HEK293 (cell line): ENCODE data around the gene CCDC9B.

ENCODE experiments used
- CTCF ChIA-PET: fragments of 350-600 bp; formaldehyde crosslinking; extraction: SDS; loops from one replicate; lab custom pipeline; 2021; ENCODE audit warnings: antibody characterized with exemption; lab: Yijun Ruan, JAX
- POLR2A ChIA-PET: fragments of 300-600 bp; formaldehyde crosslinking; extraction: SDS; loops from one replicate; lab custom pipeline; 2020; ENCODE audit warnings: antibody characterized with exemption, inconsistent platforms; lab: Yijun Ruan, JAX
- H3K27ac ChIP-seq: fragments of 200-500 bp; sonication (Bioruptor generic); 2 replicates; pipeline ENCODE4 v1.5.1; 2014; ENCODE audit warnings: low read depth, low read length, control low read depth, inconsistent platforms; ENCODE audit errors: extremely low read depth
- H3K36me3 ChIP-seq, 2 experiments: fragments of 200-500 bp in 1 of 2; sonication (Bioruptor generic) in 1 of 2; 1 replicate in 1 of 2; 2 replicates in 1 of 2; pipeline ENCODE4 v1.5.1; 2014 to 2017; ENCODE audit warnings: inconsistent platforms in 2 of 2, low read length in 2 of 2; ENCODE audit not compliant: control insufficient read depth in 2 of 2, insufficient read depth in 1 of 2
- H3K4me1 ChIP-seq: fragments of 200-500 bp; sonication (Bioruptor generic); 2 replicates; pipeline ENCODE4 v1.5.1; 2014; ENCODE audit warnings: mild to moderate bottlenecking, low read length, inconsistent platforms; ENCODE audit not compliant: control insufficient read depth, insufficient read depth
- H3K4me3 ChIP-seq: 2 replicates; pipeline ENCODE4 v1.5.1; 2011; ENCODE audit warnings: low read depth, mild to moderate bottlenecking, control low read depth, low read length, moderate library complexity
- H3K9me3 ChIP-seq: fragments of 200-500 bp; sonication (Bioruptor generic); 2 replicates; pipeline ENCODE4 v1.5.1; 2014; ENCODE audit warnings: low read depth, low read length, inconsistent platforms; ENCODE audit not compliant: control insufficient read depth, insufficient read depth
- MYNN ChIP-seq: fragments of 450-650 bp; formaldehyde crosslinking; IDR thresholded peaks from 2 replicates; pipeline ENCODE4 v1.5.1; 2016; ENCODE audit warnings: missing biosample characterization, missing genetic modification characterization, borderline replicate concordance
- SCRT2 ChIP-seq: fragments of 450-650 bp; formaldehyde crosslinking; IDR thresholded peaks from 2 replicates; pipeline ENCODE4 v1.5.1; 2016; ENCODE audit warnings: missing biosample characterization, missing genetic modification characterization
- TCF7L2 ChIP-seq: IDR thresholded peaks from 2 replicates; pipeline ENCODE4 v1.6.1; 2011; ENCODE audit warnings: low read depth, mild to moderate bottlenecking, inconsistent platforms, low read length, moderate library complexity, borderline replicate concordance
- ZBTB6 ChIP-seq: fragments of 450-650 bp; formaldehyde crosslinking; IDR thresholded peaks from 2 replicates; pipeline ENCODE4 v1.5.1; 2017; ENCODE audit warnings: missing biosample characterization, missing genetic modification characterization
- ZNF146 ChIP-seq: fragments of 450-650 bp; formaldehyde crosslinking; IDR thresholded peaks from 2 replicates; pipeline ENCODE4 v1.5.1; 2016; ENCODE audit warnings: missing biosample characterization, missing genetic modification characterization
- ZNF148 ChIP-seq: fragments of 450-650 bp; formaldehyde crosslinking; IDR thresholded peaks from 2 replicates; pipeline ENCODE4 v1.5.0; 2017; ENCODE audit warnings: missing biosample characterization, missing genetic modification characterization, borderline replicate concordance
- ZNF157 ChIP-seq: fragments of 450-650 bp; formaldehyde crosslinking; IDR thresholded peaks from 2 replicates; pipeline ENCODE4 v1.5.1; 2016; ENCODE audit warnings: missing biosample characterization, missing genetic modification characterization
- ZNF169 ChIP-seq: fragments of 450-650 bp; formaldehyde crosslinking; IDR thresholded peaks from 2 replicates; pipeline ENCODE4 v1.5.1; 2016; ENCODE audit warnings: missing biosample characterization, missing genetic modification characterization
- ZNF248 ChIP-seq: fragments of 450-650 bp; formaldehyde crosslinking; IDR thresholded peaks from 2 replicates; pipeline ENCODE4 v1.5.1; 2017; ENCODE audit warnings: missing biosample characterization, missing genetic modification characterization
- ZNF335 ChIP-seq: fragments of 450-650 bp; formaldehyde crosslinking; conservative IDR thresholded peaks from 2 replicates; pipeline ENCODE4 v1.5.1; 2016; ENCODE audit warnings: missing biosample characterization, missing genetic modification characterization
- ZNF654 ChIP-seq: fragments of 450-650 bp; formaldehyde crosslinking; IDR thresholded peaks from 2 replicates; pipeline ENCODE4 v1.5.1; 2016; ENCODE audit warnings: low read depth, missing biosample characterization, missing genetic modification characterization
- ZNF670 ChIP-seq: fragments of 450-650 bp; formaldehyde crosslinking; IDR thresholded peaks from 2 replicates; pipeline ENCODE4 v1.5.1; 2016; ENCODE audit warnings: missing biosample characterization, missing genetic modification characterization, low read depth
- ZNF707 ChIP-seq: fragments of 450-650 bp; formaldehyde crosslinking; IDR thresholded peaks from 2 replicates; pipeline ENCODE4 v1.5.1; 2016; ENCODE audit warnings: missing biosample characterization, missing genetic modification characterization
- ZSCAN18 ChIP-seq: fragments of 450-650 bp; formaldehyde crosslinking; IDR thresholded peaks from 2 replicates; pipeline ENCODE4 v1.5.1; 2016; ENCODE audit warnings: missing biosample characterization, missing genetic modification characterization

CCDC9B gene

GRCh38 chr15:40306371-40306770 is 34.4 kb downstream of the CCDC9B start:
- POLR2A ChIA-PET = no interaction called here

GRCh38 chr15:40305281-40305680 is 35.5 kb downstream of the CCDC9B start:
- Histone ChIP-seq H3K9me3 (no peaks in the 10 kb centered on the region), H3K4me3 (no peak overlapping the region), H3K27ac (no peak overlapping the region), H3K36me3 (no peaks in the 10 kb centered on the region), H3K4me1 (no peaks in the 10 kb centered on the region)
- TF ChIP-seq SCRT2 (tag by site-specific recombination) (0 out of 2 replicates have a peak, but pooled peaks have one; percentile 17), ZNF248 (tag by site-specific recombination) (no peak)
- CTCF ChIA-PET = interaction anchor here (16.0 kb wide), 1 partner anchor 30 kb away, joined by 248 read pairs; no protein-coding TSS in a partner anchor
- POLR2A ChIA-PET = no interaction called here

More at GRCh38 chr15:40306371-40306770, 34.4 kb downstream of the CCDC9B start:
- Histone ChIP-seq H3K4me1 (no peaks in the 10 kb centered on the region), H3K36me3 (no peaks in the 10 kb centered on the region), H3K4me3 (no peak overlapping the region), H3K27ac (no peak overlapping the region), H3K9me3 (no peaks in the 10 kb centered on the region)
- CTCF ChIA-PET = interaction anchor here (0.8 to 16.0 kb wide), 6 partner anchors 13 to 67 kb away, joined by 3 to 248 read pairs (median 5); no protein-coding TSS in a partner anchor
- no peak for TF ChIP-seq ZNF157 (tag by site-specific recombination)
- no peak for TF ChIP-seq ZNF146 (tag by site-specific recombination)
- TF ChIP-seq ZNF148 = no peak
- TF ChIP-seq MYNN = no peak

- Histone ChIP-seq H3K4me1 (no peaks in the 10 kb centered on the region), H3K9me3 (no peaks in the 10 kb centered on the region), H3K36me3 (no peaks in the 10 kb centered on the region), H3K4me3 (no peak overlapping the region), H3K27ac (no peak overlapping the region)
- ChIA-PET POLR2A (no interaction called here), CTCF (interaction anchor here (1.1 kb wide), 1 partner anchor 29 kb away, joined by 6 read pairs; no protein-coding TSS in a partner anchor)
- TF ChIP-seq SCRT2 (tag by site-specific recombination) (0 out of 2 replicates have a peak, but pooled peaks have one; percentile 9), ZNF248 (tag by site-specific recombination) (no peak)
Observed at GRCh38 chr15:40303576-40303975, 37.2 kb downstream of the CCDC9B start.

GRCh38 chr15:40302981-40303380 is 37.8 kb downstream of the CCDC9B start:
- ChIA-PET CTCF (interaction anchor here (1.1 kb wide), 1 partner anchor 28 kb away, joined by 6 read pairs; no protein-coding TSS in a partner anchor), POLR2A (no interaction called here)
- Histone ChIP-seq H3K9me3 (no peaks in the 10 kb centered on the region), H3K4me1 (no peaks in the 10 kb centered on the region), H3K27ac (no peak overlapping the region), H3K36me3 (no peaks in the 10 kb centered on the region), H3K4me3 (no peak overlapping the region)
- TF ChIP-seq ZNF157 (tag by site-specific recombination) = no peak
- TF ChIP-seq ZNF670 (tag by site-specific recombination) = no peak
- no peak for TF ChIP-seq ZNF707 (tag by site-specific recombination)
- TF ChIP-seq ZBTB6 (tag by site-specific recombination) = no peak

- no peak overlapping the region for H3K27ac ChIP-seq
- no peaks in the 10 kb centered on the region for H3K9me3 ChIP-seq
- H3K4me3 ChIP-seq = no peak overlapping the region
- ChIA-PET CTCF (interaction anchor here (1.1 to 1.8 kb wide), 3 partner anchors 7 to 27 kb away, joined by 4 to 8 read pairs (median 6); no protein-coding TSS in a partner anchor), POLR2A (no interaction called here)
- H3K4me1 ChIP-seq = no peaks in the 10 kb centered on the region
- H3K36me3 ChIP-seq = no peaks in the 10 kb centered on the region
- no peak for TF ChIP-seq ZNF335 (tag by site-specific recombination)
- no peak for TF ChIP-seq ZSCAN18
- TF ChIP-seq TCF7L2 = no peak
- TF ChIP-seq ZNF654 (tag by site-specific recombination) = no peak
- TF ChIP-seq ZNF169 (tag by site-specific recombination) = no peak
Observed at GRCh38 chr15:40302288-40302886, 38.4 kb downstream of the CCDC9B start.
